GM18867 (cell line): ENCODE results near the gene CAPZB.

ENCODE experiments used
- ATAC-seq: cut with Tn5 transposase; IDR thresholded peaks from one replicate; pipeline ENCODE4 v1.9.1; 2021; ENCODE audit warnings: mild to moderate bottlenecking, moderate library complexity; ENCODE audit not compliant: unreplicated experiment

CAPZB gene

DNA sequence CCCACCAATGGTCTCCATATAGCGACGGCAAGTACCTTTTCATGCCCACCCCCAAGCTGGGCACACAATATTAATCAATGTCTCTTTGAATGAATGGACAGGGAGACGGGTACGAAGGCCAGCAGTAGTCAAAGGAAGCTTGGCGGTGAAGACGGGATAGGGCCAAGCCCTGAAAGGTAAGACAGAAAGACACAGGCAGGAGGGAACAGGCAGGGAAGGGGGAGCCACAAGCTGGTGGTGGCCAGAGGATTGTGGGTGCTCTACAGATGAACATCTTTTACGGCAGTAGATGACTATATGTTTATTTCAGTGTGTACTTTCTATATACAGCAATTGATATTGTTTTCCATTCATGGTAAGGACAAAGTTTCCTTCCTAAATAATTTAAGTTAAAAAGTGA, 16.3 kb downstream of the CAPZB start:
- peak; percentile 3 for ATAC-seq

GRCh38 chr1:19468397-19468956, 16.9 kb downstream of the CAPZB start:
- ATAC-seq, result peak; percentile 63

GRCh38 chr1:19467199-19468187, 17.8 kb downstream of the CAPZB start:
- ATAC-seq, result no peak

DNA sequence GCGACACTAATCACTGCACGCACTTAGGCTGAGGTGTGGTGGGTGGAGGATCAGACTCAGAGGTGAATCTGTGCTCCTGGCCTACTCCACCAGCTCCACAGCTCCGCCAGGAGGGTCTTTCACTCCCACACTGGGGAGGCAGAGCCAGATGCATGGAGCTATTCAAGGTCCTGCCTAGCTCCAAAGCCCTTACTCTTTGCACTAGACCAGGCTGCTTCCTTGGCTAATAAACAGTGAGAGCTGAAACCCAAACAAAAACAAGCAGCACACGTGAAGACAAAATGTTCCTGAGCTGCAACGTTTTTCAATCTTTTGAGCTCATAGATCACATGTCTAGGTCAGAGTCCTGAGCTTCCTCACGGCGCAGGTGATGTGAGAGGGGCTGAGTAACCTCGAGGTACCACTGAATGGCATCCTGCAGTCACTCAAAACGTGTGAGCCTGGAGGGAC, 19.2 kb downstream of the CAPZB start:
- no peak for ATAC-seq

- ATAC-seq, result no peak
Measured at GRCh38 chr1:19465650-19466049, 19.7 kb downstream of the CAPZB start.

- ATAC-seq, result no peak
Measured at GRCh38 chr1:19465123-19465522, 20.2 kb downstream of the CAPZB start.

- ATAC-seq, result no peak
Measured at GRCh38 chr1:19464696-19465095, 20.6 kb downstream of the CAPZB start.

DNA sequence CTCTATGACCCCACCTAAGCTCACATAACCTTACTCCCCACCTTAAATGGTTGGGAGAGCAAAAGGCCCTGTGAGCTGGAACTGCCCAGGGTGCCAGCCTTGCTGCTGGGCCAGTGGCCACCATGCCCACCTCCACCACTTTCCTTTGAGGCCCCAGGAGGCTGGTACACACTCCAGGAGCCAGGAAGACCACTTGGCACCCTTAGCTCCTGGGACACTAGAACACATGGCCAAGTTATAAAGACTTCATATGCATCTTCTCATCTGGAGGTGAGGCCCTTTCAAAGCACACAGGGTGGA, 21.9 kb downstream of the CAPZB start:
- no peak for ATAC-seq

DNA sequence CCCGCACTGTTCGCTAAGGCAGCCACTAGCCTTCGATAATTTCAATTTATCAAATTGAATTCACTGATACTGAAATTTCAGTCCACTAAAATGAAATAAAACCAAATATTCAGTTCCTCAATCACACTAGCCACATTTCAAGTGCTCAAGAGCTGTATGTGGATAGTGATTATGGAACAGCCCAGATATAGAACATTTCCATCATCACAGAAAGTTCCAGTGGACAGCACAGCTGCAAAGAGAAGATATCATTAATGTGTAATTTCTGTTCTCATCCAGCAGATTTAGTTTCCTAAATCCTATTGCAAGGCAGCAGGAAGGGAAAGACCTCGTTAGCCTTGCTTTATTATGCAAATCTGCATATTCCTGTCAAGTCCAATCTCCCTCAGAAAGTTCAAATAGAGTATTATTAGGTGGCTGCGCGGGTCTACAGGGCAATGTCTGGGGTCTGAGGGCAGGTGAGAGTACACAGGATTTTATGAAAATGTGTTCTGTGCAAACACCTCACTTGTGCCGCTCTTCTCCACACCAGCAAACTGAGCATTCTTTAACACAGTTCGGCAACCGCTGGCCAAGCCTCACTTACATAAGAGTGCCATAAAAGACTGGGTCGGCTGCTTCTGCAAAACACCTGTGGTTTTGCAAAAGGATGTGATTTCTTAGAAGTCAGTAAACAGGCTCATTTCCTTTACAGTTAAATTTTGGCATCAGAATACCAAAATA, 22.4 kb downstream of the CAPZB start:
- ATAC-seq, result no peak

DNA sequence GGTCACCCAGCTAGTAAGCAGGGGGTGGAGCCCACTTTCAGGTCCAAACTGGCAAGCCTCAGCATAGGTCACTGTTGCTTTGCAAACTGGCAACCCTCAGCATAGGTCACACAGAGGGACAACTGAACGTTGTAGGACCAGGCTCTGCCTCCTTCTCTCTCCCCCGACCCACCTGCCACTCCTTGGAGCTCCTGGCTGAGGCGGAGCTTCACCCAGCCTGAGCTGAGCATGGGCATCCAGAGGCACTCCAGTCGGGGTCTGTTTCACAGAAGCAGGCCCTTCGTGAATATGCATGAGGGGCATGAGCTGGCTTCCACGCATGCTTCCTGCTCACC, 24.2 kb downstream of the CAPZB start:
- ATAC-seq, result no peak

- no peak for ATAC-seq
Measured at GRCh38 chr1:19460535-19461219, 24.7 kb downstream of the CAPZB start.

DNA sequence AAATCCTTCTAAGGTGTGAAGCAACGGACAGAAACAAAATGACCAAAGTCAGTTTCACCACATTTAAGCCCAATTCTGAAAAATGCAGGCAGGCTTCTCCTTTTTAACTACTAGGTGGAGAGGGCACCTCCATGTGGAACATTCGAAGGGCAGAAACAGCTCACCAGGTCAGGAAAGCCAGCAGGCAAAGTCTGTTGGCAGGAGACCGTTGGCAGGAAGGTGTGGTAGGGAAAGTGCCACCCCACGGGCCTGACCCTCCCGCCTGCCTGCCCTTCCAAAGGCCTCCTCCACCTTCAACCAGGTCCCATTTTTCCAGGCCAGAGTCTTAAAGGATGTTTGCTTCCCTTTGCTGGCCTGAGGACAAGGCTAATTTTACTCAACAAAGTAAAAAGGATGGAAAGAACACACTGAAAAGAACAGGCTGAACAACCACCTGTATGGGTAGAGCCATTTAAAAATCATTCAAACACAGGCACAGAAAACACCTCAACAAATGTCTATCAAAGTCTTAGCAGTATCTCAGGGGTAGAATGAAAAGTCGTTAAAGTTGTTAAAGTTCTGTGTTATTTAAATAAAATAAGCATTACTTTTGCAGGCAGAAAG, 26.4 kb downstream of the CAPZB start:
- no peak for ATAC-seq

DNA sequence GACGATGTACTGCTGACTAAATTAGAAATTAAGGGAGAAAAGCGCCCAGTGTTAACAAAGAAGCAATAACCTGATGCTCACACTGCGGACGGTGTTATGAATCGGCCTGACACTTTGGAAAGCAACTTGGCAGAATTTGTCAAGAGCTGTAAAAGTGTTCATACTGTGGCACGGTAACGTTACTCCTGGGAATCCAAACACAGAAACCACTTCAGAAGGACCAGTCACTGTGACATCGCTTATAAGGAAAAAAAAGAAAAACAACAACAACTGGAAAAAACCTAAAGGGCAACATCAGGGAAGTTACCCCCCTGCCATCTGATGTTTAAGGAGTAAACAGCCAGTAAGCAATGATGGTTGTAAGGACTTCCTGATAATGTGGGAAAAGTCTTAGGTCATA, 27.7 kb downstream of the CAPZB start:
- ATAC-seq, result no peak

- no peak for ATAC-seq
Measured at GRCh38 chr1:19456968-19457441, 28.3 kb downstream of the CAPZB start.

DNA sequence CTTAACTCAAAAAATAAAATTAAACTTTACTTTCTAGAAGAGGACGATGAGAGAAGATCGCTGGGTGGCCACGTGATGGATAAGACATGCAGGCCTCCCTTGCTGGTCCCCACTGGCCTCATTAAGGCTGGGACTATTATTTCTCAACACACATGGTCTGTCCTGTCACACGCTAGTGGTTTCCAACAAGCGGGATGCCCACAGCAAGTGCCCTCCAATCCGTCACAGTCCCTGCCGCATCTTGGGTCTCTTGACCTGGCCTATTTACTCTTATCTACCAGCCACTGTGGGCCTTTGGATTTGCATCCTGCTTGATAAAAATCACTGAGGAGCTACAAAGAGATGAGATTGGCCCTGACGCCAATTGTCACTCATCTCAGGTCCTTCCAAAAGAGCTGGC, 30.0 kb downstream of the CAPZB start:
- no peak for ATAC-seq

DNA sequence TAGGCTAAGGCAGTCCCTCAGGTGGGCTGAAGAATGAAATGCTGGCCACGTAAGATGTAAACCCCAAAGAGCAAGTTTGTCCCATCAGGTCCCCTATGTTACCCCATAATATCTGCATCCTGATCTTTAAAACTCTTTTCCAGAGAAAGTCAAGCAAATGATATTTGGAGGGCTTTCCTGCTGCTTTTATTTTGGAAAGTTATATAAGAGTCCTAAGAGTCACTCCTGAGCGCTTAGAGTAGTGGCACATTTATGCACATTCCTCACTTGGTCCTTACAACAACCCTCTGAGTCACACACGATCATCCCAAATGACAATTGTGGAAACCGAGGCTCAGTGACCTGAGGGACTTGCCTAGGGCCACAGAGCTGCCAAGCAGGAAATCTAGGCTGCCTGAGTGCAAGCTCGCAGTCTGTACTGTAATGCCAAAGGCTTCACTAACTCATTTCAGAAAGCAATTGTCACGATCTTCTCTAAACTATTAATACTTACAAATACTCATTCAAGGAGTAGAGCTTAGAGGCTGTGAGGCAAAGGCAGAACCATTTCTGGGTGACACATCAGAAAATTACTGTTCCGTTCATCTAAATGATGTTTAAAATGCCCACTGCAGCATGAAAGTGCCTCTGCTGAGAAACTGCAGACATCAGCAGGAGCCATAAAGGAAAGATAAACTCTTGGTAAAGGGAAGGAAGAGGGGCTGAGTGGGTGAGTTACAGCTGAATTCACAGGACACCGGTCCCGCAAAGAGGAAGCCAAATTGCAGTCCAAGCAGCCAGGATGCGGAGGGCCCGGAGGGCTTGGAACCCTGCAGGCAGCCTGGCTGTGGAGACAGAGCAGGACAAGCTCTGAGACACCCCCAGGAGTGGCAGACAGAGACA, 30.8 kb downstream of the CAPZB start:
- no peak for ATAC-seq

- no peak for ATAC-seq
Measured at GRCh38 chr1:19453741-19454201, 31.6 kb downstream of the CAPZB start.

- ATAC-seq, result no peak
Measured at GRCh38 chr1:19452221-19452663, 33.1 kb downstream of the CAPZB start.

- ATAC-seq, result no peak
Measured at GRCh38 chr1:19450811-19451515, 34.4 kb downstream of the CAPZB start.
